ENCODE measurements around the gene RAB11FIP3.
"Not testable (repeated sequence)": the region's sequence is repeated elsewhere in the genome, so short reads cannot be mapped to it uniquely, and the experiment has no call there.

Gene RAB11FIP3, protein sequence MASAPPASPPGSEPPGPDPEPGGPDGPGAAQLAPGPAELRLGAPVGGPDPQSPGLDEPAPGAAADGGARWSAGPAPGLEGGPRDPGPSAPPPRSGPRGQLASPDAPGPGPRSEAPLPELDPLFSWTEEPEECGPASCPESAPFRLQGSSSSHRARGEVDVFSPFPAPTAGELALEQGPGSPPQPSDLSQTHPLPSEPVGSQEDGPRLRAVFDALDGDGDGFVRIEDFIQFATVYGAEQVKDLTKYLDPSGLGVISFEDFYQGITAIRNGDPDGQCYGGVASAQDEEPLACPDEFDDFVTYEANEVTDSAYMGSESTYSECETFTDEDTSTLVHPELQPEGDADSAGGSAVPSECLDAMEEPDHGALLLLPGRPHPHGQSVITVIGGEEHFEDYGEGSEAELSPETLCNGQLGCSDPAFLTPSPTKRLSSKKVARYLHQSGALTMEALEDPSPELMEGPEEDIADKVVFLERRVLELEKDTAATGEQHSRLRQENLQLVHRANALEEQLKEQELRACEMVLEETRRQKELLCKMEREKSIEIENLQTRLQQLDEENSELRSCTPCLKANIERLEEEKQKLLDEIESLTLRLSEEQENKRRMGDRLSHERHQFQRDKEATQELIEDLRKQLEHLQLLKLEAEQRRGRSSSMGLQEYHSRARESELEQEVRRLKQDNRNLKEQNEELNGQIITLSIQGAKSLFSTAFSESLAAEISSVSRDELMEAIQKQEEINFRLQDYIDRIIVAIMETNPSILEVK

DNA sequence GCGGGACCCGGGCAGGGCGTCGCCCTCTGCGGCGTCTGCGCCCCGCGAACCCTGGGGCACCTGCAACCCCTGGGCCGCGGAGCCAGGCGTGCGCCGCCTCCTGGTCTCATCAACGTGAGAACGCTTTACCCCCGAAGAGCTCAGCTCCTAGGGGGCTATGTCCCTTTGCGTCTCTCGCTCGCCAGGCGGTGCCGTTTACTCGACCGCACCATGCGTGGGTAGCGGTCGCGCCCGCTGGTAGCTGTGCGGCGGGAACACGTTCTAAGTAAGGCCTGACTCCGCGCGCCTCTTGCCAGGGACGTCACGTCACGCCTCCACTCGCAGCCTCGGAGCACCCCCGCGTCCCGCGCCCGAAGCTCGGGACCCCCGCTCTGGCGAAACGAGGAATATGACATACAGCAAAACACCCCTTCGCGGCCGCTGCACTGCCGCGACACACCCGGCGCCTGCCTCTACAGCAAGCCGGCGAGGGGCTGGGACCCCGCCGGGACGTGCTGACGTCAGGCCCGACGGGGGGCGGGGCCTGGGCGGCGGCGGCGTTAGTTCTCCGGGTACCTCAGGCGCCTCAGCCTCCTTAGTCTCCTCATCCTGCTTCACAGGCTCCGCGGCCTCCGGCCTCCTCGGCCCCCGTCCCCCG is at the start of gene RAB11FIP3:
Gene RAB11FIP3, plus strand, starts transcription at position 568 of the 637 bp plus-strand sequence. CDS start 358 bp downstream, outside the sequence.
- Histone ChIP-seq H3K9me3 (ENCODE audit: low read length) (no peaks in the 10 kb centered on the region), H3K4me3 (ENCODE audit: low read depth in 1 of 2, low read length in 2 of 2) (peak within 1 kb of the TSS; percentile 64 to 68), H3K27ac (ENCODE audit: low read depth, low read length) (peak within 1 kb of the TSS; percentile 96), H3K27me3 (ENCODE audit: control insufficient read depth in 1 of 2, insufficient read depth in 2 of 2, low read length in 2 of 2) (no peaks in the 10 kb centered on the region), H3K4me1 (ENCODE audit: insufficient read depth, low read length) (peaks cover 23% of the 10 kb centered on the region), H3K9ac (ENCODE audit: low read length) (peak within 1 kb of the TSS; percentile 74), H3K36me3 (ENCODE audit: insufficient read depth, low read length) (no peaks in the 10 kb centered on the region)

- Histone ChIP-seq H3K36me3 (ENCODE audit: insufficient read depth, low read length) (peaks cover 27% of the 10 kb centered on the region), H3K9me3 (ENCODE audit: low read length) (no peaks in the 10 kb centered on the region), H3K9ac (ENCODE audit: low read length) (no peak overlapping the region), H3K27me3 (ENCODE audit: control insufficient read depth in 1 of 2, insufficient read depth in 2 of 2, low read length in 2 of 2) (no peaks in the 10 kb centered on the region), H3K4me1 (ENCODE audit: insufficient read depth, low read length) (peaks cover 14% of the 10 kb centered on the region), H3K4me3 (ENCODE audit: low read depth in 1 of 2, low read length in 2 of 2) (no peak overlapping the region), H3K27ac (ENCODE audit: low read depth, low read length) (no peak overlapping the region)
Observed at GRCh38 chr16:375927-376816, 49.3 kb upstream of the RAB11FIP3 start.

- Histone ChIP-seq H3K9ac (ENCODE audit: low read length) (no peak overlapping the region), H3K4me1 (ENCODE audit: insufficient read depth, low read length) (peaks cover 13% of the 10 kb centered on the region), H3K4me3 (ENCODE audit: low read depth in 1 of 2, low read length in 2 of 2) (no peak overlapping the region), H3K36me3 (ENCODE audit: insufficient read depth, low read length) (peaks cover 23% of the 10 kb centered on the region), H3K27me3 (ENCODE audit: control insufficient read depth in 1 of 2, insufficient read depth in 2 of 2, low read length in 2 of 2) (no peaks in the 10 kb centered on the region), H3K27ac (ENCODE audit: low read depth, low read length) (no peak overlapping the region), H3K9me3 (ENCODE audit: low read length) (no peaks in the 10 kb centered on the region)
Observed at GRCh38 chr16:376817-377418, 48.5 kb upstream of the RAB11FIP3 start.

DNA sequence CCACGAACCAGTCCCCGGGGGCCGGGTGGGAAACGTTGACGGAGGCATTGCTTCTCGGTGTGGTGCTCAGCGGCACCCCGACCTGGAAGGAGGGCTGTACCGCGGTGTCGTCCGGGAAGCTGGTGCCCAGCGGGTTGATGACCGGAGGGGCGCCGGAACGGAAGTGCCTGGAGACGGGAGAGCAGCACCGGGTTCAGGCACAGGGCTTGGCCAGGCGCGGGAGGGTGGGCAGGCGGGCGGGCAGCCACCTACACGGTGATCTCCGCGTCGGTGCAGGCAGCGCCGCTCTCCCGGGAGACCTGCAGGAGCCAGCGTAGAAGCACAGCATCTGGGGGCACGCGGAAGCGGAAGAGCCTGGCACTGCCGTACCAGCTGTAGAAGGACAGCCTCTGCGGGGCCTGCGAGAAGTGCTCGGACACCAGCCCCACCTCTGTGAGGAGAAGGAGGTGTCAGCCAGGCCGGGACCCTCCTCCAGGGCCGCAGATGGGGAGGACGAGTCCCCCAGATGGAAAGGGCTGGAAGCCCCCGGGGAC is 48.0 kb upstream of the RAB11FIP3 start:
- Histone ChIP-seq H3K36me3 (ENCODE audit: insufficient read depth, low read length) (peaks cover 18% of the 10 kb centered on the region), H3K27ac (ENCODE audit: low read depth, low read length) (no peak overlapping the region), H3K9me3 (ENCODE audit: low read length) (no peaks in the 10 kb centered on the region), H3K4me1 (ENCODE audit: insufficient read depth, low read length) (peaks cover 13% of the 10 kb centered on the region), H3K4me3 (ENCODE audit: low read depth in 1 of 2, low read length in 2 of 2) (no peak overlapping the region), H3K9ac (ENCODE audit: low read length) (no peak overlapping the region), H3K27me3 (ENCODE audit: control insufficient read depth in 1 of 2, insufficient read depth in 2 of 2, low read length in 2 of 2) (no peaks in the 10 kb centered on the region)

DNA sequence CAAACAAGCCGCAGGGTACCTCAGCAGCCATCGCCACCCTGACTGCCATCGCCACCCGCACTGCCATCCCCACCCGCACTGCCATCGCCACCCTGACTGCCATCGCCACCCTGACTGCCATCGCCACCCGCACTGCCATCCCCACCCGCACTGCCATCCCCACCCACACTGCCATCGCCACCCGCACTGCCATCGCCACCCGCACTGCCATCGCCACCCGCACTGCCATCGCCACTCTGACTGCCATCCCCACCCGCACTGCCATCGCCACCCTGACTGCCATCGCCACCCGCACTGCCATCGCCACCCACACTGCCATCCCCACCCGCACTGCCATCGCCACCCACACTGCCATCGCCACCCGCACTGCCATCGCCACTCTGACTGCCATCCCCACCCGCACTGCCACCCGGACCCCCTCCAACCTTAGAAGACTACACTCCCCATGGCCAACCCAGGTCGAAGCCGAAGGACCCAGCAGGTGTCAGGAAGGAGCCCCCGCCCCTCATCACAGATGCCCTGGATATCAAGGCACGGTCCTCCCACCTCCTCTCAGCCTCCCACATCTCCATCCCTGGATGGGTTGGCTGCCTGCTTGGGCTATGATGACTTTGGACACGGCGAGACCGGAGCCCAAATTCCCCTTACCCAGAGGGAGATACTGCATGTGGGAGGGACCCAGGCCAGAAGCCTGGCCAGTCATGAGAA is 47.2 kb upstream of the RAB11FIP3 start:
- H3K36me3 ChIP-seq (ENCODE audit: insufficient read depth, low read length) = peaks cover 18% of the 10 kb centered on the region
- H3K4me1 ChIP-seq (ENCODE audit: insufficient read depth, low read length) = peaks cover 20% of the 10 kb centered on the region
- not testable (repeated sequence) for H3K27me3 ChIP-seq (ENCODE audit: control insufficient read depth in 1 of 2, insufficient read depth in 2 of 2, low read length in 2 of 2); H3K27ac ChIP-seq (ENCODE audit: low read depth, low read length); H3K9ac ChIP-seq (ENCODE audit: low read length); H3K4me3 ChIP-seq (ENCODE audit: low read depth in 1 of 2, low read length in 2 of 2); H3K9me3 ChIP-seq (ENCODE audit: low read length)

DNA sequence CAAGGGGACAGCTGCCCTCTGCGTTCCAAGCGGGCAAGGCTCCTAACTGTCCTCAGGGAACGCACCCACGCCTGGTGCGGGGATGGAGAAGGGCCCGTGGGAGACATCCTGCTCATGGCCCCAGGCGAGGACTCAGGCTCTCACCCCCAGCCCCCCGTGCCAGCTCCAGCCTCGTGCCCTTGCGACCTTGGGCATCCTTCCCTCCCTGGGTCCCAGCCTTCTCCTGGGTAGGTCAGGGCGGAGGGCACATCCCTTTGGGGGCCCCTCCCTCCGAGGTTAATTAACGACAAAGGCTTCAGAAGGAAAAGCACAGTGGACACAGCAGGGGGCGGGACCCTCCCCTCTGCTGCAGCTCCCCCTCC is 46.6 kb upstream of the RAB11FIP3 start:
- Histone ChIP-seq H3K4me3 (ENCODE audit: low read depth in 1 of 2, low read length in 2 of 2) (no peak overlapping the region), H3K4me1 (ENCODE audit: insufficient read depth, low read length) (peaks cover 25% of the 10 kb centered on the region), H3K27me3 (ENCODE audit: control insufficient read depth in 1 of 2, insufficient read depth in 2 of 2, low read length in 2 of 2) (no peaks in the 10 kb centered on the region), H3K27ac (ENCODE audit: low read depth, low read length) (no peak overlapping the region), H3K9me3 (ENCODE audit: low read length) (no peaks in the 10 kb centered on the region), H3K36me3 (ENCODE audit: insufficient read depth, low read length) (peaks cover 18% of the 10 kb centered on the region), H3K9ac (ENCODE audit: low read length) (no peak overlapping the region)

DNA sequence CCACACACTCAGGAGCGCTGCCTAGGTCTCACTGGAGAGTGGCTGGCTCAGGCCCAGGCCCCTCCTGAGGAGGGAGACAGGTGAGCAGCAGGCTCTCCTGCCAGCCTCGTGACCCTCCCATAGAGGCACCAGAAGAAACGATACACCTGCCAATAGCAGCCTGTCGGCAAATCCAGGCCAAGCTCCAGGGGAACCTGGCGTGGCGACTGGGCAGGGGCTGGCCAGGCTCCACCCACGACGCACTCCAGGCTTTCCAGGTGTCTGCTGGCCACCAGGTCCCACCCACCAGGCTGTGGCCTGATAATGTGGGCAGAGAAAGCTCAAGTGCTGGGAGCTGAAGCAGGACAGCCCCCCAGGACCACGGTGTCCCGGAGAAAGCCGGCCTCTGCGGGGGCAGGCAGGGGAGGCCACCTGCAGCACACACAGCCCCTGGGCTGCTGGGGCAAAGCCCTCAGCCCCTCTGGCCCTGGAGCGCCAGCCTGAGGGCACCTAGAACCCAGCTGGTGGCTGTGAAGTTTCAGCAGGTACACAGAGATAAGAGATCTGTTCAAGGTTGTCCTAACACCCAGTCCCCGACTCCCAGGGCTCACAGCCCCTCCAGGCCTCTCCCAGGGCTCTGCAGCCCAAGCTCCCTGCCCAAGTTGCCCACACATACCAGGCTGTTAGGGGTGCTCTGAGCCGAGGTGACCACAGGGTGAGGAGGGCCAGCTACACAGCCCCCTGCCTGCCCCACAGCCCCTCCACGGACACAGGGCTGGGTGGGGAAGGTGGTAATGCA is 46.1 kb upstream of the RAB11FIP3 start:
- Histone ChIP-seq H3K27ac (ENCODE audit: low read depth, low read length) (no peak overlapping the region), H3K4me3 (ENCODE audit: low read depth in 1 of 2, low read length in 2 of 2) (no peak overlapping the region), H3K9ac (ENCODE audit: low read length) (no peak overlapping the region)

DNA sequence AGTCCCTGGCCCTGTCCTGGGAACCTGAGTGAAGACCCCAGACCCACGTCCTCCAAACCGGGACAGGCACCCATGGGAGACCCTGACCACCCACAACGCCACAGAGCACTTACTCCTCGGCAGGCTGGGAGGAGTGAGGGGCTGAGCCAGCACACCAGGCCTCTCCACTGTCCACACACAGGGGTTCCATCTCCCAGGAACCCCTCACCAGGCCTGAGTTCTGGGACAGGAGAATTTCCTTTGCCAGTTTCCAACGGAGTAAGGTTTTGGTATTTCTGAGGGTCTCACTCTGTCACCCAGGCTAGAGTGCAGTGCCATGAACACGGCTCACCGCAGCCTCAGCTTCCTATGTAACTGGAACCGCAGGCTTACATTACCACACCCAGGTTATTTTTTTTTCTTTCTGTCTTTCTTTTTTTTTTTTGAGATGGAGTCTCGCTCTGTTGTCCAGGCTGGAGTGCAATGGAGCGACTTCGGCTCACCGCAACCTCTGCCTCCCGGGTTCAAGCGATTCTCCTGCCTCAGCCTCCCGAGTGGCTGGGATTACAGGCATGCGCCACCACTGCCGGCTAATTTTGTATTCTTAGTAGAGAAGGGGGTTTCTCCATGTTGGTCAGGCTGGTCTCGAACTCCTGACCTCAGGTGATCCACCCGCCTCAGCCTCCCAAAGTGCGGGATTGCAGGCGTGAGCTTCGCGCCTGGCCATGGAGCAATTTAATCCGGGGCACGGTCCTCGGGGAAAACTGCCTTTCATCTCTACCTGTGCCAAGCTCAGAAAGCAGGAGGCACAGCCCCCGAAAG is 45.3 kb upstream of the RAB11FIP3 start:
- Histone ChIP-seq H3K27ac (ENCODE audit: low read depth, low read length) (no peak overlapping the region), H3K36me3 (ENCODE audit: insufficient read depth, low read length) (peaks cover 10% of the 10 kb centered on the region)

More for the DNA sequence above, 46.1 kb upstream of the RAB11FIP3 start:
- Histone ChIP-seq H3K27me3 (ENCODE audit: control insufficient read depth in 1 of 2, insufficient read depth in 2 of 2, low read length in 2 of 2) (no peaks in the 10 kb centered on the region), H3K36me3 (ENCODE audit: insufficient read depth, low read length) (peaks cover 17% of the 10 kb centered on the region), H3K4me1 (ENCODE audit: insufficient read depth, low read length) (peaks cover 26% of the 10 kb centered on the region), H3K9me3 (ENCODE audit: low read length) (no peaks in the 10 kb centered on the region)

GRCh38 chr16:380762-381011 is 44.8 kb upstream of the RAB11FIP3 start:
- Histone ChIP-seq H3K4me1 (ENCODE audit: insufficient read depth, low read length) (peaks cover 26% of the 10 kb centered on the region), H3K27ac (ENCODE audit: low read depth, low read length) (peak overlapping the region; percentile 47), H3K9ac (ENCODE audit: low read length) (no peak overlapping the region), H3K9me3 (ENCODE audit: low read length) (no peaks in the 10 kb centered on the region), H3K36me3 (ENCODE audit: insufficient read depth, low read length) (peaks cover 10% of the 10 kb centered on the region), H3K27me3 (ENCODE audit: control insufficient read depth in 1 of 2, insufficient read depth in 2 of 2, low read length in 2 of 2) (no peaks in the 10 kb centered on the region), H3K4me3 (ENCODE audit: low read depth in 1 of 2, low read length in 2 of 2) (peak overlapping the region; percentile 52 to 55)

More for the DNA sequence above, 45.3 kb upstream of the RAB11FIP3 start:
- H3K27me3 ChIP-seq (ENCODE audit: control insufficient read depth in 1 of 2, insufficient read depth in 2 of 2, low read length in 2 of 2) = no peaks in the 10 kb centered on the region
- H3K9me3 ChIP-seq (ENCODE audit: low read length) = no peaks in the 10 kb centered on the region
- H3K4me3 ChIP-seq (ENCODE audit: low read depth in 1 of 2, low read length in 2 of 2) = peak overlapping the region in 1 of 2 donors; percentile 52
- H3K4me1 ChIP-seq (ENCODE audit: insufficient read depth, low read length) = peaks cover 26% of the 10 kb centered on the region
- H3K9ac ChIP-seq (ENCODE audit: low read length) = no peak overlapping the region

Data from muscle layer of colon (tissue), 2 donors.